SIG-M5 treated with dmso at 0.1 percent for 504 hours (cell line): Measurements from ENCODE around the gene UXS1.

Experiments
- DNase-seq: peaks from one replicate; lab custom pipeline; 2025; ENCODE audit not compliant: unreplicated experiment; lab: John Stamatoyannopoulos, UW

The UXS1 gene

DNA sequence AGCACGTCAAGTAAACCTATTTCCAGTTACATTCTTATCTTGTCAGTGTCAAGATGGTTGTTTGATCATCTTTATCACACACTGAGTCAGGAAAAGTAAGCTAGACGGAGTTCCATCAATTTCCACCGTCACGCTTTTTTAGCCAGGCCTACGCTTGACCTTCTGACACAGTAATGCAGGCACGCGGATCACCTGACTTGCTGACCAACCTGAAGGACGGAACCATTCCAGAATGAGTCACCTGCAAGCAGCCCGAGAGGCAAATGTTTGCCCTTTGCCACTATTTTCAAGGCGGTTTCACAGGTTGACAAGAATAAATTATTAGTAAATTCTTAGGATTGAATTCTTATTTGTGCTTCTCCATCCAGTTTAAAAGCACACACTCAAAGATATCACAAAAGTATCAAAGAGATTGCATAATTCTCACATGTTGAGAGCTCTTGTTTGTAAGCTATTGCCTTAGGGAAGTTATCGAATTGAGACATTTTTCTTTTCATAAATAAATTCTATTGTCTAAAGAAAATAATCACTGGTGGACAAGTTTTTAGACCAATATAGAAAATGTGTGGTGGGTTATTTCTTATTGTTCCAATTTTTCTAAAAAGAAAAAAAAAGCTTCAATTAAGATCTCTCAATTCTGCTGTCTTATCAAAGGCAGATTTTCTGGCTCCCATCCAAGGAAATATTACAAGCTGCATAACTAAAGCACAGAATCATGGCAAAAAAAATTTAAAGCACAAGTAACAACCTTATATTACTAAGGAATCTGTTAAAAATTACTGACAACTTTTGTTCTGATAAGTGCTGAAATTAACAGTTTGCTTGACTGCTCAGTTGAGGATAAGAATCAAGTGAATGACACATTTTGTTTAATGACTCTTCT lies 31.9 kb downstream of the UXS1 start:
- peak; percentile 20 for DNase-seq

DNA sequence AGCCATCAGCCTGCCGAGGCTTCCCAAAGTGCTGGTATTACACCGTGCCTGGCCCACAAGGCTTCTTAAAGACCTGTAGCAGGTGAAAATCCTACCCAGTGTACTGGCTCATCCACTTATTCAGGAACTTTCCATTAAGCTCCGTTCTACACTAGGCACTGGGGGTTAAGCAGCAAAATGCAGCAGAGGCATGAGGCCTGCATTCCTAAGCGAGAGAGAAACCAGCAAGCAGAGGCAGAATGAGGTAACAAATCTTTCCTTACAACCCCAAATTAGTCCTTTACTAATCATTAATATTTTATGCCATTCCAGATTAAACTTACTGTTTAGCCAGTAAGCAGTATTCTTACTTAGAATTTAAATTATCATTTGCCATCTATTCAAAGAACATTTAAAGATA lies 32.8 kb downstream of the UXS1 start:
- no peak for DNase-seq

DNA sequence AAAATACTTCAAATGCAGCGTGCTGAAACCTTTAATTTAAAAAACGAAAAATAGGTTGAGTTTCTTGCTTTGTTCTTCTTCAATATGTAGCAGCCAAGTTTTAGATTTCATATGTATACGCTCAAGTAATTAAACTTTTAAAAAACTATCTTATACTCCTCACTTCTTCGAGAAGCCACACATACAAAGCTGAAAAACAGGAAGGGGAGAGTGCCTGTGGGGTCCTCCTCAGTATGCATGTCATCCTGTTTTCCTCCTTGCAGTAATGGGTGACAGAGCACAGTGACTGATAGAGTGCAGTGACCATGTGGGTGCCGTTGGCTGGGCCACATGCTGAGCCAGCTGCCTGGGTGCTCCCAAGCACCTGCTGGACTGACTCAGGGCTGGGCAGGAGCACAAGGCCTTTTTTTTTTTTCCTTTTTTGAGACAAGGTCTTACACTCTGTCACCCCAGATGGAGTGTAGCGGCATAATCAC lies 33.3 kb downstream of the UXS1 start:
- no peak for DNase-seq

DNA sequence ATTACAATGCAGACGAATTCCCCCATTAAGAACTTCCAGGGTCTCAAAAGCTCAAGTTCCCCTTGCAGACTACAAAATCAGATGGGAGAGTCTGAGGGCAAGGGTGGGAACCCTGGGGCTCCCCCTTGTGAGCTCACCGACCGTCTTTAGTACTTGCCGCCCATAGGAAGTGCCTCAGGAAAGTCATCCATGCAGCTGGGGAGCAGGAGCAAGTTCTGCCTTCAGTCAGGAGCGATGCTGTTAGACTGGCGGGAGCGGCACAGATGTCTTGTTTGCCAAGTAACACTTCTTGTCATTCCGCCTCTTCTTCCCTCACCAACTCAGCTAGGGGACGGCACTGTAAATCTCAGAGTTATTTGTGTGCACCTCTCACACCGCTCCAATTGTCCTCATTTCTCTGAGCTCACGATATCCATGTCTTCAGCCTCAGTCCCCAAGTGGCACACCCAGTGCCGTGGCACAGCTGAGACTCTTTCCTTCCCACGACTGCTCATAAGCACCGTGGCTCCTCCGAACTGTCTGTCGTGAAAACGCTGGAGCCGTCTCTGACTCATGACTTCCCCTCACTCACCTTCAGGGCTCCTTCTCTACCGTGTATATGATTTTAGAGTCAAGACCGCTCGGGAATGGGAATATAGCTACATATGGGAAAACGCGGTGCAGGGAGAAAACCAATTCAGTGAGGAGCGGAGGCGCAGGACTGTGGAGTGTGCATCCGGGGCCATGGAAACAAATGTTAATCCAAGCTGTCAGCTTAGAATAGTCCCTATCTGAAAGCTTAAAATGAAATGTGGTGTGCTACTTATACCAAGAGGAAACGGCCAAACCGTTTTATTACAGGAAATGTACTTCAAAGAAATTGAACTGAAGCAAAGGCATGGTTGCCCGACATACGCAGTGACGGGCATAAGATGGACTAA lies 34.0 kb downstream of the UXS1 start:
- DNase-seq = no peak

DNA sequence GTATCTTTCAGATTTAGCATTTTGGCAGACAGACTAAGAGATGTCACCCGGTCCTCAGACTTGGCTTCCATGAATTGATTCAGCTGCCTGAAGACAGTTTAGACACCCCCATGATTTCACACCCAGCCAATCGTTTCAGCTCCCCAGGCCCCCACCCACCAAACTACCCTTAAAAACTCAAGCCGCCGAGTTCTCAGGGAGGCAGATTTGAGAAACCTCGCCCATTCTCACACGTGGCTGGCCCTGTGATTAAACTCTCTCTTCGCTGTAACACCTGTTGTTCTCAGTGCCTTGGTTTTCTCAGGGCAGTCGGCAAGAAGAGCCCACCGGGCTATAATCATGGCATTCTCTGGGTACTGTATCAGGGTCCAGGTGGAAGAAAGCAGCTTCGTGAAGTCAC lies 35.2 kb downstream of the UXS1 start:
- no peak for DNase-seq

DNA sequence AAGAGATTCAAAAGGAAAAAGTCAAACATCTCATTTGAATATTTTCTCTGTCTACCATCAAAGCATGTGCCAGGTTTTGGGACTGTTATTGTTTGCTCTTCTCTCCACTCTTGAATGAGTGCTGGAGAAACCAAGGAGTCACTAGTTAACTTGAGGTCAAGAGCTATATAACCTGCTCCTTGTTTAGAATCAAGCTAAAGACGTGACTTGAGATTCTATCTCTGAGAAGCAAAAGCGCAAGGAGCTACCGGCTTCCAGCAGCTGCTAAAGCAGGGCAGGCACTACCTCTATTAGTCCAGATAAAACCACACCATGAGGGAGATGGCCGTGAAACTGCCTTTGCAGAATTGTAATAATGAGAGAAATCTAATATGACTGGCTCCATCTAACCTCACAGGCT lies 36.0 kb downstream of the UXS1 start:
- no peak for DNase-seq

DNA sequence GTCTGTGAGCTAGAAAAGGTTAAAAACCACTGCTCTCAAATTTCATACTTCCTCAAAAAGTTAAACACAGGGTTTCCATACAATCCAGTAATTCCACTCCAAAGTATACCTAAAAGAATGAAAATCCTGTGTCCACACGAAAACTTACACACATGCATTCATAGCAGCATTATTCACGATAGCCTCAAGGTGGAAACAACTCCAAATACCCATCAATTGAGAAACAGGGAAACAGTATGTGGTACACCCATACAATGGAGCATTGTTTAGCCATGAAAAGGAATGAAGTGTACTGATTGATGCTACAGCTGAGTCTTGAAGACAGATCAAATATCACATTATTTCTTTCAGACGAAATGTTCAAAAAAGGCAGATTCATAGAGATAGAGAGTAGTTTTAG lies 36.7 kb downstream of the UXS1 start:
- DNase-seq = no peak

DNA sequence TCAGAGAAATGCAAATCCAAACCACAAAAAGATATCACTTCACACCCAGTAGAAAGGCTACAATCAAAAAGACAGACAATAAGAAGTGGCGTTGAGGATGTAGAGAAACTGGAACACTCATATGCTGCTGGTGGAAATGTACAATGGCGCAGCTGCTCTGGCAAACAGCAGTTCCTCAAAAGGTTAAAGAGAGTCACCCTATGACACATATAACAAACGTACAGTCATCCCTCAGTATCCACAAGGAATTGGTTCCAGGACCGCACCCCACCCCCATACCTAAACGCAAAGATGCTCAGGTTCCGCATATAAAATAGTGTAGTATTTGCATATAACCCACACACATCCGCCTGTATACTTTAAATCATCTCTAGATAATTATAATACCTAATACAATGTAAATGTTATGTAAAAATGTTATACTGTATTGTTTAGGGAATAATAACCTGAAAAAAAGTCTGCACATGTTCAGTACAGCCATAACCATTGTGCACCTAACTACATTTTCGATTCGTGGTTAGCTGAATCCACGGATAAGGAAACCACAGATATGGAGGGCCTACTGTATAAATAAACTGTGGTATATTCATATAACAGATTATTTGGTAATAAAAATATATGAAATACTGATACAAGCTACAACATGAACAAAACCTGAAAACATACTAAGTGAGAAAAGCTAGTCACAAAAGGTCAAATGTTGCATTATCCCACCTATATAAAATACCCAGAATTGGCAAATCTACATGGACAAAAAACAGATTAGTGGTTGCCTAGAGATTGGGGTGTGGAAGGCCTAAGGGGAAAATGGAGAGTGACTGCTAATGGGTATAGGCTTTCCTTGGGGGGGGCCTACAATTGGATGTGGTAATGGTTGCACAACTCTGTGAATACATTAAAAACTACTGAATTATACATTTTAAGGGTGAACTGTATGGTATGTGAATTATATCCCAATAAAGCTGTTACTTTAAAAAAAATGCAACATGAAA lies 37.5 kb downstream of the UXS1 start:
- no peak for DNase-seq

DNA sequence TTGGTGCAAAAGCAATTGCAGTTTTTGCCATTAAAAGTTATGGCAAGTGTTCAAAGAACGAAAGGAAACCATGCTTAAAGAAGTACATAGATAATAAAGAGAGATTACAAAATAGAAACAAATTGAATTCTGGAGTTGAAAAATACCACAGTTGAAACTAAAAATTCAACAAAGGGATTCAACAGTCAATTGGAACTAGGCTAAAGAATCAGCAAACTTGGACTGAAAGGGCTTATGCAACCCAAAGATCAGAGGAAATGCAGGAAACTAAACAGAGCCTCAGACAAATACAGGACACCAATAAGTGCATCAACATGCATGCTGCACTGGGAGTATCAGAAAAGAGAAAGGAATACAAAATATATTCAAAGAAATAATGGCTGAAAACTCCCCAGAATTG lies 40.3 kb downstream of the UXS1 start:
- no peak for DNase-seq

DNA sequence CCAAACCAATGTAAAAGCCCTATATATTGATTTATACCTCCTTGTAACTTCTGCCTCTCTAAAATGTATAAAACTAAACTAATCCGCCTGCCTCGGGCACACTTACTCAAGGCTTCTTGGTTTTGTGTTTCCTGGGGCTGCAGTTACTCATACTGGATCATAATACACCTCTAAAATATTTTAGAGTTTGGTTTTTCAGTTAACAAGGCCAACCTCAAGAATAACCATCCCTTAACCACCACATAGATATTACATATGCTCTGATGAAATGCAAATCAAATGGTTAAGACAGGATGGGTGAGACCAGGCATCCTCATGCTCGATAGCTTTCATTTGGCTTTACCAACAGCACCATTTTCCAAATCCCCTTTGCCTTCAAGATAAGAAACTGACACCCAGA lies 46.4 kb downstream of the UXS1 start:
- no peak for DNase-seq

DNA sequence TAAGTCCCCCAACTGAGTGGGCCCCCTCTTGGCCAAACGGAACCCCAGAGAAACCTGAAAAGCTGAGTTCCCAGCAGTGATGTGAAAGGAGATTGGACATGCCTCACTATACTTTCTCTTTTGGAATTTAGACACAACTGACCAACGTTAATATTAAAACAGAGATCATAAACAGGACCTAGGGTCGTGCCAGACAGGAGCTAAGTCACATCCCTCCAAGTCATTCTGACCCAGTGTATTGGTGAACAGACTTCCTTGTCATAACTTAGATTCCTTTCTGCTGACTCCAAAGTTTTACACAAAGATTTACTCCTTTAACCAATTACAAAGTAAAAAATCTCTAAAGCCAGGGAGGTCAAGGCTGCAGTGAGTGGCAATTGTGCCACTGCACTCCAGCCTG lies 46.9 kb downstream of the UXS1 start:
- no peak for DNase-seq

DNA sequence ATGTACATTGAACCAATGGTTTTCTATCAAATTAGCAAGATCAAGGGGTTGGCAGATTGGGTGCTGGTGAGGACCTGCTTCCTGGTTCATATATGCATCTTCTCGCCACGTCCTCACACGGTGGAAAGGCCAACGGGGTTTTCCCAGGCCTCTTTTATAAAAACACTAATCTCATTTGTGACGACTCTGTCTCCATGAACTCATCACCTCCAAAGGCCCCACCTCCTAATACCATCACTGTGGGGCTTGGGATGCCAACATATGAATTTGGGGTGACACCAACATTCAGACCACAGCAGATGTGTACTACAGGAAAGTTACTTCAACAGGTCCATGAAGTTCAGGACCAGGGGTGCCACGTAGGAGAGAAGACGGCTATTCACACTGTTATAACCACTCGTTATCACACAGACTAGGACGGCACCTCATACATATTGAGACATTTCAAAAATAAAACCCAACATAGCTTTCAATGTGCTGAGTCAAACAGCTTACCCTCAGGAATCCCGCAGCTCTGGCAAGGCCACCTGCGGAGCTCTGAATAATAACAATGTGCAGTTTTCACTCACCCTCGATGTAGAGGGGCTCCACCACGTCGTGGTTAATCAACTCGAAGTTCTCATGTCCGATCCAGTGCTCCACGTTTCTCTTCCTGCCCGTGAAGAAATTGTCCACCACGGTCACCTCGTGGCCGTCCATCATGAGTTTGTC lies 49.3 kb downstream of the UXS1 start:
- no peak for DNase-seq

DNA sequence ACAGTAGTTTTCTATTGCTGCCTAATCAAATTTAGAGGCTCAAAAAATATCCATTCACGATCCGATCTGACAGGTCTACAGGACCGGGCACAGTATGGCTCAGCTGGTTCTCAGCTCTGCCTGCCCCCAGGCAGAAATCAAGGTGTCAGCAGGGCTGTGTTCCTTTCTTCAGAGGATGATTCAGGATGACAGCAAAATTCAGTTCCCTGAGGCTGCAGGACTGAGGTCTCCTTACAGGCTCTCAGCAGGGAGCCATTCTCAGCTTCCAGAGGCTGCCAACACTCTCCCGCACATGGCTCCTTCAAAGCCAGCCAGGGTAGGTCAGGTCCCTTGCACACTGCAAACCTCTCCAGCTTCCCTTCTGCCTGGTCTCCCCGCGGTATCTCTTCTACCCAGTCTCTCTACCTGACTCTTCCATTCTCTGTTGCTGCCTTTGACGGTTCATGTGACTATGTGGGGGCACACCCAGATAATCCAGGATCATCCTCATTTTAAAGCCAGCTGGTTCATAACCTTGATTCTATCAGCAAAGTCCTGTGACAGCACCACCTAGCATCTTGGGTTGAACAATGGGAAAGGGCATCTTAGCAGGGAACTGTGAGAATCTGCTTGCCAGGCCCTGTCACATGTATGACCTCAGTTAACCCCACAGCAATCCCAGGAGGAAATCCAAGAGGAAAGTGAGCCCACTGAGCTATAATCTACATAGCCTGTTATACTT lies 50.4 kb downstream of the UXS1 start:
- DNase-seq = no peak

DNA sequence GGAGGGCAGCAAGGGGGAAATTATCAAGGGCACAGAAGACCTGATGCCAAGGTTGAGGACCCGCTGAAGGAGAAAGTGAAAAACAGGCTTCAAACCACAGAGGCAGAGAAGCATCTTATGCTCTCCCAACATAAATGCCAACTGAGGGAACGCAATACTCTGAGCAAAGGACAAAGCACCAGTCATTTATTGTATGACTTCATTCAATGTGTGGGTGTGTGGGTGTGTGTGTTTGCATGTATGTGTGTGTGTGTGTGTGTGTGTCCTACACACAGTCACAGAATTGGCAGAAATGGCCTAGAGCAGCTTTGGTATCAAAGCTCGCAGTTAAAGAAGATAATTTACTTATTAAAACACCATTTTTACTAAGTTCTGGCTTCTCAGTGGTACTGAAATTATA lies 51.4 kb downstream of the UXS1 start:
- DNase-seq = no peak

DNA sequence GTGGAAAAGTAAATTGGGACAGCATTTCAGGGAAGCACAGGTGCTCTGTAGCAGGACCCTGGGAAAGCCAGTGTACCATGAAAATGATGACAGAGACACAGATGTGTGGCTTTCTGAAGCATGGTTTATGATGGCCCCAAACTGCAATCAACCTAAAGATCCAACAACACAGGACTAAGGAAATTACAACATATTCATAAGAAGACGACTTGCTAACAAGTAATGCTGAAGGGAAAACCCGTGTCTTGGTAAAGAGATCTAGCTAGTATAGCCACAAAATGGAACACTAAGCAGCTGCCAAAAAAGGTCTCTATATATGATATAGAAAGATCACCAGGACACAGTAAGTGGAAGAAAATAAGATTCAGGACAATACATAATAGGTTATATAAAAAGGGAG lies 53.2 kb downstream of the UXS1 start:
- no peak for DNase-seq

DNA sequence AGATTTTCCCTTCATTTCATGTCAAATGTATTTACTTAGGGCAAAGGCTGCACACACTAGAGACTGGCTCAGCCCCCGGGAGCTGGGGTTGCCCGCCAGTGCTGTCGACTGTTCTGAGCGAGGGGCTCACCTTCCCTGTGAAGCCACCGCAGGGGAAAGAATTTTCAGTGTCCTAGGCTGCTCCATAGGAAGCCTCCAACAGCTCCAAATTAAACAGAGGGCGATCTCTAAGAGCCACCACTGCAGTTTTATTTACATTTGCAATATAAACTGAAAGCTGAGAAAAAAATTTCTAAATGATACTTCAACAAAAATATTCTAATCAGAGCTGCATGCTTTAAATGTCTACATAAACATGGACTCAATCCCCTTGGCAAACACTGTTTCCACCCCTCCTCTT lies 54.0 kb downstream of the UXS1 start:
- no peak for DNase-seq

DNA sequence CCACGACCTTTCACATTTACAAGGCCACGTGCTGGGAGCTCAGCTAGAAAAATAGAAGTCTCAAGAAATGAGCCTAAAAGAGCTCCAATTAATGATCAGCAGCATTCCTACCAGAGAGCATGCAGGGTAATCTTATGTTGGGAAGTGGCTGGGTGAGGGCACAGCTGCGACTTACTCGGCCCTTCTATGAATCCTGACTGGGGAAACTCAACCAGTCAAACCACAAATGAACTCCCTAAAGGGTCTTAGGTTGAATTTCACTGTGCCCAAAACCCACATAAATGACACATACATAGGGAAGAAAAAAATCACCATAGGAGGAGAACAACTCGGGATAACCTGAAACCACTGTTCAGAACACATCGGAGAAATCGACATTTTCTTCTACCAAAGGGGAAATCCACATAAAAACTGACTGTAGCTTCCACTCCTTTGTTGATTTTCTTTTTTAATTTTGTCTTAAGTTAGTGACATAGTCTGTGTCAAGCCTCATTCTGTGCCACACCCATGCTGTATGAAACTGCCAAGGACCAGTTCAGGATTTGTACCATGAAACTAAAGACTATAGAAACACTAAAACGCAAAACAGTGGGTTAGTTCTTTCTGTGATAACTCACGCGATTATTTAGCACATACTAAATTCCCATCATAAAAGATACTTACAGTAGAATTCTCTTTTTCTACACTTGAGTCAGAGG lies 54.7 kb downstream of the UXS1 start:
- no peak for DNase-seq

DNA sequence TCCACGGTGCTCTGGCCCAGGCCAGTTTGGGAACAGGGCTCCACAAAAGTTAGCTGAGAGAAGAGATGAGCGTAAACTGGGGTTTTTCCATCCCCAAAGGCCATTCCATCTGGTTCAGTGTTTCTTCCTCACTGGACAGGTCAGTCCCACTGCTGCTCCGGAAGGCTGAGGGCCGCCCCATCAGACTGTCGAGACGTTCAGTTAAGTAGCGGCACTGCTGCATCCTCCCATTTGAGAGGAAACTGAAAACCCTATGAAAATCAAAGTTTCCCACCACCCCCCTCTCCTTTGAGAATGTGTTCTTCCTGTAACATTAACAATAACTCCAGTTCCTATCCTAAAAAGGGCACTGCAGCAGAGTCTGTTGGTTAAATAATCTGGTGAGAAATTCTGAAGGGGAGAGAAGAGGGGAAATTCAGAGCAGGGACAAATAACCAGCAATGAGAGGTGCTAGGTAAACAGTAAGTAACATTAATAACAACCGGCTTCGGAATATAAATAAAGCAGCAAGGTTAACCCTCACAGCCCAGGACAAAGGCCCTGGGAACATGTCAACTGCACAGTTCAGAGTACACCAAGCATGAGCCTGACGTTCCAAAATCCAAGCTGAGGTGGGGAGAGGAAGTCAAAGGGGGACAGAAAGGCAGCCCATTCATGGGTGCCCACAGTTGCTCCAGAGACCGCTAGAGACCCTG lies 55.4 kb downstream of the UXS1 start:
- no peak for DNase-seq
